ENCODE measurements around the gene UBASH3A. TPM values are rescaled to one million over a fixed set of nuclear protein-coding genes. Genes with fewer than 3 reads are reported as not detected.
"Not testable (repeated sequence)": the region's sequence is repeated elsewhere in the genome, so short reads cannot be mapped to it uniquely, and the experiment has no call there.

Gene UBASH3A
- total RNA-seq, 1 donor from 2014 or later = not detected

GRCh38 chr21:42467140-42467983 lies 63.7 kb downstream of the UBASH3A start:
- peaks cover 24% of the 10 kb centered on the region for H3K4me1 Mint-ChIP-seq
- no peak overlapping the region for H3K9ac ChIP-seq
- no peaks in the 10 kb centered on the region for H3K9me3 ChIP-seq (ENCODE audit: low read depth)
- no peaks in the 10 kb centered on the region for H3K79me2 ChIP-seq (ENCODE audit: low read depth)
- H3F3A ChIP-seq (ENCODE audit: low read depth) = no peaks in the 10 kb centered on the region
- H3K4me3 ChIP-seq = no peak overlapping the region
- H3K27me3 Mint-ChIP-seq (ENCODE audit: insufficient read depth, low read depth) = peaks cover 2% of the 10 kb centered on the region
- H3K27me3 ChIP-seq = no peaks in the 10 kb centered on the region
- TF ChIP-seq EZH2phosphoT487 (IDR thresholded peaks at IDR 0.05) = no peak
- TF ChIP-seq CTCF (IDR thresholded peaks at IDR 0.05) = peak; percentile 37
- H3K9me3 Mint-ChIP-seq = no peaks in the 10 kb centered on the region
- no peak overlapping the region for H3K27ac Mint-ChIP-seq
- H3K36me3 ChIP-seq = no peaks in the 10 kb centered on the region
- H3K4me2 ChIP-seq = no peak overlapping the region
- H4K20me1 ChIP-seq (ENCODE audit: low read depth) = no peaks in the 10 kb centered on the region
- DNase-seq (ENCODE audit: low spot score) = peak; percentile 55
- H3K4me1 ChIP-seq = no peaks in the 10 kb centered on the region
- no peak overlapping the region for H3K27ac ChIP-seq
- H3K36me3 Mint-ChIP-seq = no peaks in the 10 kb centered on the region
- no peak overlapping the region for H3K4me3 Mint-ChIP-seq
- H2AFZ ChIP-seq (replicated peaks) = no peak overlapping the region

GRCh38 chr21:42468491-42469131 lies 64.9 kb downstream of the UBASH3A start:
- Mint-ChIP-seq H3K27ac (no peak overlapping the region), H3K9me3 (no peaks in the 10 kb centered on the region), H3K27me3 (ENCODE audit: insufficient read depth, low read depth) (peaks cover 2% of the 10 kb centered on the region), H3K4me1 (peaks cover 27% of the 10 kb centered on the region), H3K36me3 (no peaks in the 10 kb centered on the region), H3K4me3 (no peak overlapping the region)
- no peak overlapping the region for H3K4me3 ChIP-seq
- no peak overlapping the region for H3K27ac ChIP-seq
- H2AFZ ChIP-seq (replicated peaks) = no peak overlapping the region
- no peaks in the 10 kb centered on the region for H3K27me3 ChIP-seq
- no peaks in the 10 kb centered on the region for H3K4me1 ChIP-seq
- no peaks in the 10 kb centered on the region for H3K79me2 ChIP-seq (ENCODE audit: low read depth)
- no peaks in the 10 kb centered on the region for H3K36me3 ChIP-seq
- H3F3A ChIP-seq (ENCODE audit: low read depth) = no peaks in the 10 kb centered on the region
- H3K9ac ChIP-seq = no peak overlapping the region
- H3K4me2 ChIP-seq = no peak overlapping the region
- no peak for DNase-seq (ENCODE audit: low spot score)
- no peaks in the 10 kb centered on the region for H4K20me1 ChIP-seq (ENCODE audit: low read depth)
- no peaks in the 10 kb centered on the region for H3K9me3 ChIP-seq (ENCODE audit: low read depth)
- TF ChIP-seq EZH2 (IDR thresholded peaks at IDR 0.05) (no peak), CTCF (IDR thresholded peaks at IDR 0.05) (no peak), EZH2phosphoT487 (IDR thresholded peaks at IDR 0.05) (no peak)

- no peak overlapping the region for H3K9ac ChIP-seq
- TF ChIP-seq EZH2 (IDR thresholded peaks at IDR 0.05) (no peak), EZH2phosphoT487 (IDR thresholded peaks at IDR 0.05) (no peak), CTCF (IDR thresholded peaks at IDR 0.05) (no peak)
- H3K36me3 ChIP-seq = no peaks in the 10 kb centered on the region
- no peak for DNase-seq (ENCODE audit: low spot score)
- H3K27me3 ChIP-seq = no peaks in the 10 kb centered on the region
- H4K20me1 ChIP-seq (ENCODE audit: low read depth) = no peaks in the 10 kb centered on the region
- no peak overlapping the region for H3K27ac Mint-ChIP-seq
- no peak overlapping the region for H3K4me2 ChIP-seq
- no peaks in the 10 kb centered on the region for H3K9me3 Mint-ChIP-seq
- no peaks in the 10 kb centered on the region for H3F3A ChIP-seq (ENCODE audit: low read depth)
- peaks cover 34% of the 10 kb centered on the region for H3K4me1 Mint-ChIP-seq
- H3K79me2 ChIP-seq (ENCODE audit: low read depth) = no peaks in the 10 kb centered on the region
- H3K4me3 ChIP-seq = no peak overlapping the region
- H3K4me1 ChIP-seq = no peaks in the 10 kb centered on the region
- H3K27ac ChIP-seq = no peak overlapping the region
- no peak overlapping the region for H3K4me3 Mint-ChIP-seq
- H3K36me3 Mint-ChIP-seq = no peaks in the 10 kb centered on the region
- peaks cover 3% of the 10 kb centered on the region for H3K27me3 Mint-ChIP-seq (ENCODE audit: insufficient read depth, low read depth)
- H3K9me3 ChIP-seq (ENCODE audit: low read depth) = no peaks in the 10 kb centered on the region
- H2AFZ ChIP-seq (replicated peaks) = no peak overlapping the region
Measured at GRCh38 chr21:42469272-42469671, 65.6 kb downstream of the UBASH3A start.

GRCh38 chr21:42469726-42470125 lies 66.0 kb downstream of the UBASH3A start:
- H3K4me2 ChIP-seq; H3K36me3 ChIP-seq; H3K27me3 Mint-ChIP-seq (ENCODE audit: insufficient read depth, low read depth); H4K20me1 ChIP-seq (ENCODE audit: low read depth); H3K27me3 ChIP-seq; H3K9me3 Mint-ChIP-seq; H3K36me3 Mint-ChIP-seq; H3K27ac Mint-ChIP-seq; H3F3A ChIP-seq (ENCODE audit: low read depth); H3K27ac ChIP-seq; H3K9me3 ChIP-seq (ENCODE audit: low read depth); H3K79me2 ChIP-seq (ENCODE audit: low read depth); H2AFZ ChIP-seq (replicated peaks); H3K4me3 Mint-ChIP-seq; H3K4me1 ChIP-seq; H3K4me3 ChIP-seq; H3K9ac ChIP-seq; DNase-seq (ENCODE audit: low spot score): not testable (repeated sequence)
- H3K4me1 Mint-ChIP-seq = peaks cover 38% of the 10 kb centered on the region
